HG03280 (cell line): ENCODE results near the gene KNCN.

Experiments used
- ATAC-seq: cut with Tn5 transposase; IDR thresholded peaks from one replicate; pipeline ENCODE4 v1.9.1; 2021; ENCODE audit warnings: mild to moderate bottlenecking, moderate library complexity; ENCODE audit not compliant: unreplicated experiment

Gene KNCN

DNA sequence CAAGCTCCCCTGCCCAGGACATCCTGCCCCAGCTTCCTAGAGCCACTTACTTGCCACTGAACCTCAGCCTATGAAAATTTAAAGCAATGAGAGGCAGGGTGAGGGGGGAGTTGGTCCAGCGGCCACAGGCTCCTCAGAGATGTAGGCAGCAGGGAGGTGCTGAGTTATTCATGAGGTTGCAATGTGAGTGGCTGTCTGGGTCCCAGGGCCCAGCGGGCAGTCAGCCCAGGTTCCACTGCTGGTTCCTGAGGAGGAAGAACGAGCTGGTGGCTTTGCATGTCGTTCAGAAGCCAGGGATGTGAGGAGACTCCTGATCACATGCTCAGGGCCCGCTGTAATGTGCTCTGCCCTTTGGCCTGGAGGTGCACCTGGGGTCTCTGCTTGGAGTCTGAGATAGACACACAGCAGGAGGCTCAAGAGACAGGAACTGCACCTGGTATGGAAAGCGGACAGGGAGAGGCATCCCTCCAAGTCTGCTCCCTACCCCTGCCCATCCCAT is at the start of gene KNCN:
TSS of gene KNCN (minus strand) at position 51 of the 499 bp plus-strand sequence. CDS start 432 bp downstream, outside the sequence.
- ATAC-seq = no peak

GRCh38 chr1:46599059-46599970 is 47.9 kb upstream of the KNCN start:
- ATAC-seq = no peak

GRCh38 chr1:46596846-46597245 is 45.4 kb upstream of the KNCN start:
- no peak for ATAC-seq

DNA sequence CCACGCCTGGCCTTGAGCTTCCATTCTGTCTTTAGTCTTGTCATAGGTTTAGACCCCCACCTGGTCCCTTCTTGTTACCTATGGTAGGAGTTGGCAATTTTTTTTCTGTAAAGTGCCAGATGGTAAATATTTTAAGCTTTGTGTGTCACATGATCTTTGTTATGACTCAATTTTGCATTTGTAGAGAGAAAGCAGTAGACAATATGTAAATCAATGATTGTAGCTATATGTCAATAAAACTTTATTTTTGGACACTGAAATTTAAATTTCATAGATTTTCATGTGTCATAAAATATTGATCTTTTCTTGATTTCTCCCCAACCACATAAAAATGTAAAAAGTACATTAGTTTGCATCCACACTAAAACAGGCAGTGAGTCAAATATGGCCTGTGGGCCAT is 44.6 kb upstream of the KNCN start:
- ATAC-seq = no peak

- no peak for ATAC-seq
Measured at GRCh38 chr1:46595127-46595526, 43.7 kb upstream of the KNCN start.

DNA sequence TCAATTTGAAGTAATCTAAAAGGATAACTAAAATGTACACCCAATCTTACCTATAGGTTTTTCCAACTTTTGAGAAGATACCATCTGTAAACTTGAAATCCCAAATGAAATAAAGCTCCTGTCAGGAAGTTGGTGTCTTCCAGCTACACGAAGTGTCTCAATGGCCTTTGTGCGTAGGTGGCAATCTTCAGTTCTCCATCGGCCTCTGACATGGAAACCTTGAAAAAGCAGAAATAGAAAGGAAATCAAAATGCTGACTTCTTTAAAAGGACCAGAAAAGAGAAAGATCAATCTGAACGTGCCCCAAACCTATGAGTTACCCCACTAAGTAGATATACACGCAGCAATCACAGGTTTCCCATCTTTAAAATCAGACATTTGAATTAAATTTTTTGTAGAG is 42.6 kb upstream of the KNCN start:
- ATAC-seq = no peak

DNA sequence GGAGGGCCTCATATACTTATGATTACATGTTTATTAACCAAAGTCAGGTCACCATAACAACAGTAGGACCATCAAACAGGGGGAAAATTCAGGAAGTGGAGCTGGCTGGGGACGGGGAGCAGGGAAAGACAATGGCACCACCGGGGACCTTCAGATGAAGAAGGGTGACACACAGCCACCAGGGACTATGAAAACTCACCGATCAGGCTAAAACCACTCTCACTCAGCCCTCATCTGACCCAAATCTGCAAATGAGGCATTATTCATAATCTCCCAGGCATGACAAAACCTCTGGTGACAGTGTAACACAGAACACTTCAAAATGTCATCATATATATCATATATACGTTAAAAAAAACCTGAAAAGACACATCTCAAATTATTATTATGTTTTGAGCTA is 41.4 kb upstream of the KNCN start:
- no peak for ATAC-seq

DNA sequence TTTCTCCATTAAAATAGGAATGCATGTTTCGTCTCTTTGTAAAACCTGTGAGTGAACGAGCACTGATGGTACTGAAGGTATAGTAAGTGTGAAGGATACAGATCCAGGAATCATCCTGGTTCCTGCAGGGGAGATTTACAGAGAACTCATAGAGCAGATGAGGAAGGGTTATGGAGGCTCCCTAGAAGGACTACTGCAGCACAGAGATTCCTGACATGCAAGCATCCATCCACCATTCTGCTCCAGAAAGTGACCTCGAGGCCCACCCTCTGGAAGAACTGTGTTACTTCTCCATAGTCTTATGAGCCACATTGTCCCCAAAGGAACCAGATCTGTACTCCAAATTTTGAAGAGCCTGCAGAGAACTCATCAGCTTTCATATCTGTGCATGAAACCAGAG is 38.1 kb upstream of the KNCN start:
- ATAC-seq = no peak

DNA sequence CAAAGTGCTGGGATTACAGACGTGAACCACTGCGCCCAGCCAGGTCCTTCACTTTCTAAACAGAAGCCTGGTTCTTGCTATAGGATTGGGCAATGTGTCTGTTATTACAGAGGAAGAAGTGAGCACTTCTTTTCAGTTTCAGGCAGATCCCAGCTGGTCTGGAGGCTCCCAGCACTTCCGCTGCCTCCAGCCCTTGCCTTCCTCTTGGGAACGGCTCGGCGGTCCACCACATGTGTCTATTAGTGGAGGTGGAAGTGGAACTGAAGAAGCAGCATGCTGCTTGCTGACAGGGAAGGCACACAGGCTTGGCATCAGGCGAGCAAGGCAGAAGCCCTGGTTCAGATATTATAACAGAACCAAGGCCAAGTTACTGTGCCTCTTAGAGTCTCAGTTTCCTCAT is 35.6 kb upstream of the KNCN start:
- ATAC-seq = no peak

GRCh38 chr1:46585312-46585938 is 34.0 kb upstream of the KNCN start:
- ATAC-seq = no peak

DNA sequence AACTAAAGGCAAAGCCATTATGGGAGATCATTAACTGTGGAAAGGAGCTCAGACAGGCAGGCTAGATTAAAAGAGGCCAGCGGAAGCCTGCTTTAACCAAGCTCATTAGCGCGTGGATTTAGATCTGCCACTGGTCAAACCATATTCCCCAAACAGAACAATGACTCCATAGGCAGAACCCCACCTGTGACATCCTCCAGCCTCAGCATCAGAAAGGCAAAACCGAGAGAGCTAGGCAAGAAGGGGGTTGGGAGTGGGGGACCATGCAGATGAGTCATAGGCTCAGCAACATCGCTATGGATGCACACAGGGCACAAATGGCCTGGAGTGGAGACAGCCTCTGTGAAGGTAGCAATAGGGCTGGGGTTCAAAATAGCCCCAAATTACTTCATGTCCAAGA is 32.0 kb upstream of the KNCN start:
- no peak for ATAC-seq

GRCh38 chr1:46582972-46583371 is 31.5 kb upstream of the KNCN start:
- ATAC-seq = no peak

DNA sequence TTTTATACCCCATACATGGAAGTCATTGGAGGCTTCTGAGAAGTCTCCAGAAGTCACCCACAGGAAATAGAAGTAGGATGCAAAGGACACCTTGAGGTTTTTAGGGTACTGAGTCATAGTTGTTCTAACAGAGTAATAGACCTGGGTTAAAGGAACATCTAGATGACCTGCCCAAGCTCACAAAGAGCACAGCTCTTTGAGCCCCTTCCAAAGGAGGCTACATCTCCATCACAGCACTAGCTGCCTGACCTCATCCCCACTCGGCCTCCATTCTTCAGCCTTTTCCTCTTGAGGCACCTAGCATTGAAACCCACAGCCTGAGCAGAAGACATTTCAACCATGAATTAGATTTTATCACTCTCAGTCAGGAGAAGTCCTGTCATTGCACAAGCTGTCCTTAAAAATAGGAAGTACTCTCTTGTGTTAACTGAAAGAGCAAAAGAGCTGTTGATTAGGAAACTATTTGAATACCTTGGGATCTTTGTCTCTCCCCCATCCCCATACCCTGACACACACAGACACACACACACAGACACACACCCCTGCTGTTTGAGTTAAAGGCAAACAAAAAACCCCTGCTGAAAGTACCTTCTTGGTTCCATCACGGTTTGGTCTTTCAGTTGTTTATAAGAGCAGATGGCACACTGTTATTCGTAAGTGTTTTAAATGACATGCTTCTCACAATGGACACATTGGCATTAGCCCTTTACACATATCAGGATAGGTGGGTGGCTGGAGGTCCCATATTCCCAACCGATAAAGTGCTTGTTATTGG is 30.4 kb upstream of the KNCN start:
- no peak for ATAC-seq

- ATAC-seq = no peak
Measured at GRCh38 chr1:46580140-46580903, 28.9 kb upstream of the KNCN start.

DNA sequence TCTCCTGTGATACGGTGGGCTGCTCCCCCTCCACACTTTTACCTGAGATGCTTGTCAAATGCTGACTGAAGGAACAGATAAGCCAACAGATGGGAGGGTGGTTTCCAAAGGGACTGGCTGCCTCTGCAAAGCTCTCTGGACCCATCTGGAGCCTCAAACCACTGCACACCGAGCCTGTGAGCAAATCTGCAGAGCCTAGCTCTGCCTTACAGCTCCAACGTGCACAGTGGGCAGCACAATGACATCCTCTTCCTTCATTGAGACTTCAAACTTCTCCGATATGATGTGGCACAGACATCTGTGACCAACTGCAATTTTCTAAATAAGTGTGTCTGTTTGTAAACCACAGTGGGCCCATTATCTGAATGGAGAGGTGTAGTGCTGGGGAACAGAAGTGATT is 26.2 kb upstream of the KNCN start:
- no peak for ATAC-seq

DNA sequence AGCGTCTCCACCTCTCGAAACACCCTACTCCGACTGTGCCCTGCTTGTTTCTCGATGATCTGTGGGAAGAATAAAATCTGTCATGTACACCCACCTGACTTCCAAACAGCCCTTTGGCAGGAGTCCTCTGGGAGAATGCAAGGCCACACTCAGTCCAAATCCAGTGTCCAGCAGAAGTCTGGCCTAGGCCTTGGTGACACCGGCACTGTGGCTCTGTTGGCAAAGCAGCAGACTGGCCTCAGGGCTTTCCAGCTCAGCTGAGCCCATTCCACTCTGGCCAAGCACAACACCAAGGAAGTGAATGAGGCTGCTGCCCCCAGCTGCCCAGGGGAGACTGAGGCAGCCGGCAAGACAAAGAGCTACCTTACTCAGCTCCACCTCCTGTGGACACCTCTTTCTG is 25.1 kb upstream of the KNCN start:
- ATAC-seq = no peak

DNA sequence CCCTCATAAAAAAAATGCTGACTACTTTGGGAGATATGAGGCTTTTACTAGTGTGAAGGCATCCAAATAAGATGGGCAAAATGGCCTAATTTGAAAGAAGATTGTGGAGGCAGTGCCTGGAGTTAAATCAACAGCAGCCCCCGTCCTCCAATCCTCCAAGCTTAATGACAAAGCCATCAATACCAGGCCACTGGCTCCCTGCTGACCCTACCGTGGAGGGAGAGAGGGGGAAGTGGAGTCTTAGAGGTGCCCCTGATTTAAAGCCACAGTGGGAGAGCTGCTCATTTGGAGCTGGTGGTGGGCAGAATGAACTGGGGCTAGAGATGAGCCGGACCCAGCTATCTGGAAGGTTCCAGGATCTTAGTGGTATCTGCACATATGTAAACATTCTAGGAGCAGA is 24.3 kb upstream of the KNCN start:
- no peak for ATAC-seq

DNA sequence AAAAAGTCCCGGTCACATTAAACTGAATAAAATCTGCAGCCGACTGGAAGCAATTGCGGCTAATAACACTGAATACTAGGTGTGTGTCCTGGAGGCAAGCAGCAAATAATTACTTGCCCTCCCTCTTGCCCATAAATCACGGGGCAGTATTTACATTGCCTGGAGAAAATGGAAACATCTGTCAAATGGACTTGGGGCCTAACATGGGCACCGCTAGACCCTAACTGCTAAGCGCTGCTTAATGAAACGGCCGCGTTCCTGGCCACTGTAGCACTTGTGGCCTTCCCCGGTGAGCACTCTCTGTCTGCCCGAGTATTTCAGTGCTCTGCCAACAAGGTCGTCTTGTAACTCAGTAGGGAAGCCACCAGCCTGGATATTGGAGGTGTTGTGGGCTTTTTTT is 23.9 kb upstream of the KNCN start:
- no peak for ATAC-seq

DNA sequence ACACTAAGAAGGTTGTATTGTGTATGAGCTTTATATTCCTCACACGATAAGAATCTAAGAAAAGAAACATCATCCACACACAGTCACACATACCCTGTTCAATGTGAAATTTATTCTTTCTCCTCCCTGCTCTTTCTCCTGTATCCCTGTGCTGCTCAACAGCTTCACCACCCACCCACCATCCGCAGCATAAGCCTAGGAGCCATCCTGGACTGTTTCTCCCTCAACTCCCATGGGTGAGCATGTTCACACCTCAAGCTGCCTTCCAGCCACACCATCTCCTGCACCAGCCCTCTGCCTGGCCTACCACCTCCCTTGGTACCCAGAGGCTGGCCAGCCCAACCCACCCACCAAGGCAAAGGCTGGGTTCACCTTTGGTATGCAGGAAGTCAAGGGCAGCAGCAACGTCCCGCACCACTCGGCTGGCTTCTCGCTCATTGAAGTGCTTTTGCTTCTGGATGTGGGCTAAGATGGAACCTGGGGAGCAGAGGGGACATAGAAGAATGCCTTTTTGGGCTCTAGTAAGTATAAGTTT is 20.3 kb upstream of the KNCN start:
- no peak for ATAC-seq

DNA sequence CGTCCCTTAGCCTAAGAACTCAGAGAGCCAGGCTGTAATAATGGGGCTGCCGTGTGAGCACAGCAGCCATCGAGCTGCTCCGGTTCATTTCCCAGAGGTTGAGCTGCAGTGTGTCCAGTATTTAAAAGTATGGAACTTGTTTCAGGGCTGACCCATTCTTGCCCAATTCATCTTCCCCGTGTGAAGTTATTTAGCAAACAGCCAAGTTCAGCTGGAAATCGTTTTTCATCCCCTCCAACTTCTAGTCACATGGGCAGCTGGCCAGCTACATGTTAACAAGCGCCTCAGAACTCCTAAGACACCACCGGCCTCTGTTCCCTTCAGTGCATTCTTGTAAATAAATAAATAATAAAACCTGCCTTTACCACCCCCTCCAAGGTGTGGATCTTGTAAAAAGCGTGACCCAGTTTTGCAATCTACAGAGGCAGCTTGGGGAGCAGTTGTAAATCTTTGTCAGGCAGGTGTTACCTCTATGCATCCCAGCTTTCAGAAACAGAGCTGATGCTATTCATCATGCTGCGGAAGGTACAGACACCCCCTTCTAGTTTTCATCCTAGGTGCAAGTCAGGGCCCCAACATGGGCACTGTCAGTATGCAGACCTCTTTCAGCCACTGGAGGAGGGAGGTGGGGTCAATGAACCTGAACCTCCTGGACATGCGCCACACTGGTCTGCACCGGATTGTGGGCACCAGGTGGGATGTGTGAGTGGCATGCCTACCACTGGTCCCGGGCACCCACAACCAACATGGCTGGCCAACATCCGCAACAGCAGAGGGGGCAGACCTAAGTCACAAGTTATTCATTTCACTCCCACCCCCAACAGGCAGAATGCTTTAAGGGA is 18.7 kb upstream of the KNCN start:
- no peak for ATAC-seq
